Loucy (cell line): ENCODE measurements around the gene RTF1.
A peak's percentile ranks its signal among the peaks of the same experiment; 100 is the strongest.

Source experiments
- H2AFZ ChIP-seq: fragments of 200-600 bp; sonication (generic); 2 replicates; pipeline ENCODE4 v1.6.0; 2016; ENCODE audit warnings: antibody characterized with exemption, mild to moderate bottlenecking, low read length, moderate library complexity
- H3F3A ChIP-seq: fragments of 200-600 bp; 2 replicates; pipeline ENCODE4 v1.6.0; 2016; ENCODE audit warnings: antibody characterized with exemption, low read depth, mild to moderate bottlenecking
- H3K27me3 ChIP-seq: fragments of 200-600 bp; sonication (generic); 2 replicates; pipeline ENCODE4 v1.6.1; 2014; ENCODE audit warnings: low read length, mild to moderate bottlenecking; ENCODE audit not compliant: insufficient read depth, poor library complexity, severe bottlenecking
- H3K36me3 ChIP-seq: fragments of 200-600 bp; sonication (generic); 2 replicates; pipeline ENCODE4 v1.6.1; 2016; ENCODE audit warnings: low read length; ENCODE audit not compliant: insufficient read depth
- H3K4me1 ChIP-seq: fragments of 200-600 bp; sonication (generic); 2 replicates; pipeline ENCODE4 v1.5.1; 2014; ENCODE audit warnings: low read length, mild to moderate bottlenecking; ENCODE audit not compliant: insufficient read depth, poor library complexity, severe bottlenecking
- H3K4me2 ChIP-seq: fragments of 200-600 bp; sonication (generic); 2 replicates; pipeline ENCODE4 v1.6.0; 2014; ENCODE audit warnings: antibody characterized with exemption, low read length, low read depth, mild to moderate bottlenecking; ENCODE audit not compliant: poor library complexity, severe bottlenecking
- H3K4me3 ChIP-seq: fragments of 200-600 bp; sonication (generic); 2 replicates; pipeline ENCODE4 v1.5.1; 2014; ENCODE audit warnings: low read length, mild to moderate bottlenecking, mixed read lengths; ENCODE audit not compliant: poor library complexity, severe bottlenecking
- H3K79me2 ChIP-seq: fragments of 200-600 bp; sonication (generic); 2 replicates; pipeline ENCODE4 v1.6.1; 2014; ENCODE audit warnings: low read length; ENCODE audit not compliant: insufficient read depth
- H3K9ac ChIP-seq: fragments of 200-600 bp; sonication (generic); 2 replicates; pipeline ENCODE4 v1.6.0; 2014; ENCODE audit warnings: mild to moderate bottlenecking, low read depth, low read length, moderate library complexity; ENCODE audit not compliant: poor library complexity, severe bottlenecking
- H3K9me2 ChIP-seq: fragments of 200-600 bp; sonication (generic); replicated peaks from 2 replicates; pipeline ENCODE4 v1.6.1; 2016; ENCODE audit warnings: low read depth, low read length, mixed read lengths
- H3K9me3 ChIP-seq: fragments of 200-600 bp; sonication (generic); 2 replicates; pipeline ENCODE4 v1.6.1; 2014; ENCODE audit warnings: mild to moderate bottlenecking, antibody characterized with exemption, low read length, low read depth; ENCODE audit not compliant: insufficient read depth
- H4K20me1 ChIP-seq: fragments of 200-600 bp; sonication (generic); 2 replicates; pipeline ENCODE4 v1.6.0; 2014; ENCODE audit warnings: antibody characterized with exemption, low read length, mild to moderate bottlenecking; ENCODE audit not compliant: insufficient read depth, poor library complexity, severe bottlenecking
- EZH2phosphoT487 ChIP-seq: fragments of 200-600 bp; IDR thresholded peaks from 2 replicates; pipeline ENCODE4 v1.6.1; 2018; ENCODE audit warnings: antibody characterized with exemption, mild to moderate bottlenecking, moderate library complexity, borderline replicate concordance
- TF ChIP-seq, protein P1 (sequence below): fragments of 200-600 bp; sonication (generic); conservative IDR thresholded peaks from 2 replicates; pipeline ENCODE4 v1.5.1; 2014; ENCODE audit warnings: mild to moderate bottlenecking, antibody characterized with exemption, low read length

The RTF1 gene

GRCh38 chr15:41511331-41511898, 94.5 kb downstream of the RTF1 start:
- no peaks in the 10 kb centered on the region for H3F3A ChIP-seq
- no peaks in the 10 kb centered on the region; the same call in 1 of the 2 replicates for H3K79me2 ChIP-seq
- no peak overlapping the region for H3K4me3 ChIP-seq
- H3K9ac ChIP-seq: no peak overlapping the region
- no peaks in the 10 kb centered on the region for H3K36me3 ChIP-seq
- TF ChIP-seq, protein P1, sequence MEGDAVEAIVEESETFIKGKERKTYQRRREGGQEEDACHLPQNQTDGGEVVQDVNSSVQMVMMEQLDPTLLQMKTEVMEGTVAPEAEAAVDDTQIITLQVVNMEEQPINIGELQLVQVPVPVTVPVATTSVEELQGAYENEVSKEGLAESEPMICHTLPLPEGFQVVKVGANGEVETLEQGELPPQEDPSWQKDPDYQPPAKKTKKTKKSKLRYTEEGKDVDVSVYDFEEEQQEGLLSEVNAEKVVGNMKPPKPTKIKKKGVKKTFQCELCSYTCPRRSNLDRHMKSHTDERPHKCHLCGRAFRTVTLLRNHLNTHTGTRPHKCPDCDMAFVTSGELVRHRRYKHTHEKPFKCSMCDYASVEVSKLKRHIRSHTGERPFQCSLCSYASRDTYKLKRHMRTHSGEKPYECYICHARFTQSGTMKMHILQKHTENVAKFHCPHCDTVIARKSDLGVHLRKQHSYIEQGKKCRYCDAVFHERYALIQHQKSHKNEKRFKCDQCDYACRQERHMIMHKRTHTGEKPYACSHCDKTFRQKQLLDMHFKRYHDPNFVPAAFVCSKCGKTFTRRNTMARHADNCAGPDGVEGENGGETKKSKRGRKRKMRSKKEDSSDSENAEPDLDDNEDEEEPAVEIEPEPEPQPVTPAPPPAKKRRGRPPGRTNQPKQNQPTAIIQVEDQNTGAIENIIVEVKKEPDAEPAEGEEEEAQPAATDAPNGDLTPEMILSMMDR: no peak
- TF ChIP-seq EZH2phosphoT487: no peak
- no peak overlapping the region for H3K4me2 ChIP-seq
- H3K9me2 ChIP-seq: no peaks in the 10 kb centered on the region
- no peaks in the 10 kb centered on the region for H4K20me1 ChIP-seq
- H3K9me3 ChIP-seq: no peaks in the 10 kb centered on the region
- H2AFZ ChIP-seq: no peak overlapping the region
- H3K4me1 ChIP-seq: peaks cover 6% of the 10 kb centered on the region
- H3K27me3 ChIP-seq: no peaks in the 10 kb centered on the region

GRCh38 chr15:41511899-41512369, 95.0 kb downstream of the RTF1 start:
- H3K9me2 ChIP-seq: no peaks in the 10 kb centered on the region
- peak overlapping the region; percentile 70 for H3K4me2 ChIP-seq
- no peaks in the 10 kb centered on the region for H3K27me3 ChIP-seq
- H3K9me3 ChIP-seq: no peaks in the 10 kb centered on the region
- H3K9ac ChIP-seq: no peak overlapping the region
- H3F3A ChIP-seq: no peaks in the 10 kb centered on the region
- H3K79me2 ChIP-seq: no peaks in the 10 kb centered on the region; the same call in 1 of the 2 replicates
- no peaks in the 10 kb centered on the region for H3K36me3 ChIP-seq
- peak overlapping the region; percentile 72 for H3K4me3 ChIP-seq
- no peak overlapping the region for H2AFZ ChIP-seq
- no peaks in the 10 kb centered on the region for H4K20me1 ChIP-seq
- TF ChIP-seq, protein P1: no peak
- no peak for TF ChIP-seq EZH2phosphoT487
- H3K4me1 ChIP-seq: peaks cover 6% of the 10 kb centered on the region

DNA sequence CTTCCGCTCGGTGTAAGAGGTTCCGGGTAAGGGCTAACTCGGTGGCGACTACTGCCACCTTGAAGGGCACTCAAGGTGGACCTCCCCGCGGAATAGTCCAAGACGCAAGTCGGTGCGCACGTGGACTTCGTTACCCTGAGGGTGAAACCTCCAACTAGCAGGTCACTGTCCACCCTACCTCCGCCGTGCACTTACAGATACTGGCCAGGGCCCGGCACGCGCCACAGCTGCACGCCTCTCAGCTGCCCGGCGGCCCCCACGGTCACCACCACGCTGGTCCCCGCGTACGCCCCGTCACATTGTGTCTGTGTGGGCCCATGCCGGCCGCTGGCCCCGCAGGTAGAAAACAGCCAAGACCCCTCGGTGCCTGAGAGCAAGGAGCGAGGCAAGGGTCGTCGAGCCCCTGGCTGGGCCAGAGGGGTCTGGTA, 95.6 kb downstream of the RTF1 start:
- Histone ChIP-seq H3F3A (no peaks in the 10 kb centered on the region), H3K9me2 (no peaks in the 10 kb centered on the region), H2AFZ (0 out of 2 replicates have a peak overlapping the region, but pooled peaks have one; percentile 80), H4K20me1 (no peaks in the 10 kb centered on the region), H3K4me3 (peak overlapping the region; percentile 72), H3K27me3 (no peaks in the 10 kb centered on the region), H3K36me3 (no peaks in the 10 kb centered on the region), H3K79me2 (no peaks in the 10 kb centered on the region; the same call in 1 of the 2 replicates), H3K9me3 (no peaks in the 10 kb centered on the region), H3K4me1 (peaks cover 6% of the 10 kb centered on the region), H3K9ac (peak overlapping the region; percentile 59), H3K4me2 (peak overlapping the region; percentile 70)
- TF ChIP-seq, protein P1: no peak
- no peak for TF ChIP-seq EZH2phosphoT487
